Fibroblast of skin of back (primary cell): ENCODE data around the gene ABCB9.

Experiments used
- DNase-seq: peaks from one replicate; pipeline ENCODE4 v3.0.0-alpha.2; 2013

The ABCB9 gene

GRCh38 chr12:122994781-122995502, 28.7 kb upstream of the ABCB9 start:
- DNase-seq = no peak

- no peak for DNase-seq
These were observed 27.9 kb upstream of the ABCB9 start for GRCh38 chr12:122994140-122994675.

- no peak for DNase-seq
These were observed 26.1 kb upstream of the ABCB9 start for GRCh38 chr12:122992386-122992785.

GRCh38 chr12:122991623-122992275, 25.5 kb upstream of the ABCB9 start:
- no peak for DNase-seq

- no peak for DNase-seq
These were observed 24.8 kb upstream of the ABCB9 start for GRCh38 chr12:122990961-122991622.

- no peak for DNase-seq
These were observed 24.3 kb upstream of the ABCB9 start for GRCh38 chr12:122990561-122990960.

- DNase-seq = no peak
These were observed 23.7 kb upstream of the ABCB9 start for GRCh38 chr12:122989874-122990419.

GRCh38 chr12:122989225-122989839, 23.1 kb upstream of the ABCB9 start:
- no peak for DNase-seq

- no peak for DNase-seq
These were observed 22.4 kb upstream of the ABCB9 start for GRCh38 chr12:122988612-122989212.

GRCh38 chr12:122988036-122988435, 21.8 kb upstream of the ABCB9 start:
- DNase-seq = no peak

GRCh38 chr12:122987086-122987951, 21.1 kb upstream of the ABCB9 start:
- DNase-seq = no peak

GRCh38 chr12:122986258-122986871, 20.1 kb upstream of the ABCB9 start:
- no peak for DNase-seq

GRCh38 chr12:122985338-122986257, 19.3 kb upstream of the ABCB9 start:
- DNase-seq = no peak

- DNase-seq = no peak
These were observed 18.5 kb upstream of the ABCB9 start for GRCh38 chr12:122984612-122985337.

- no peak for DNase-seq
These were observed 17.7 kb upstream of the ABCB9 start for GRCh38 chr12:122983789-122984515.

- DNase-seq = no peak
These were observed 16.9 kb upstream of the ABCB9 start for GRCh38 chr12:122982963-122983788.

- no peak for DNase-seq
These were observed 16.2 kb upstream of the ABCB9 start for GRCh38 chr12:122982477-122982815.
